Fibroblast of skin of left biceps (primary cell): ENCODE data around the gene CCDC106.

ENCODE experiments used
- DNase-seq, 2 experiments: peaks; one replicate each; pipeline ENCODE4 v3.0.0-alpha.2; 2013; ENCODE audit warnings: low read depth in 2 of 2

The CCDC106 gene

GRCh38 chr19:55647732-55648584 lies at the start of gene CCDC106:
Gene CCDC106, plus strand, starts transcription at chr19:55648212. Its CDS starts 835 bp downstream, at chr19:55649047.
- peak; percentile 49 to 54 for DNase-seq

- DNase-seq, result peak; percentile 89 to 92
These were observed 49.1 kb upstream of the CCDC106 start for GRCh38 chr19:55598719-55599467.

GRCh38 chr19:55599468-55599841 lies 48.6 kb upstream of the CCDC106 start, which contains the start of gene FIZ1:
Gene FIZ1, minus strand, starts transcription at chr19:55599517. Its CDS starts 1,652 bp downstream, at chr19:55597865.
- peak; percentile 98 for DNase-seq

GRCh38 chr19:55599842-55600661 lies 48.0 kb upstream of the CCDC106 start, which contains the start of gene ZNF524:
Gene ZNF524, plus strand, starts transcription at chr19:55600288. Its CDS starts 1,825 bp downstream, at chr19:55602113.
- peak; percentile 65 to 73 for DNase-seq

GRCh38 chr19:55600662-55601028 lies 47.4 kb upstream of the CCDC106 start:
- no peak for DNase-seq

GRCh38 chr19:55601084-55601483 lies 46.9 kb upstream of the CCDC106 start:
- DNase-seq, result no peak

- no peak for DNase-seq
These were observed 45.7 kb upstream of the CCDC106 start for GRCh38 chr19:55602104-55603001.

- DNase-seq, result no peak
These were observed 44.9 kb upstream of the CCDC106 start for GRCh38 chr19:55603115-55603514.

- DNase-seq, result no peak
These were observed 44.3 kb upstream of the CCDC106 start for GRCh38 chr19:55603581-55604292.

GRCh38 chr19:55605207-55605636 lies 42.8 kb upstream of the CCDC106 start:
- peak; percentile 95 to 96 for DNase-seq

- DNase-seq, result peak in 1 of 2 experiments; percentile 47
These were observed 42.2 kb upstream of the CCDC106 start, which contains the start of gene ZNF865 for GRCh38 chr19:55605637-55606470. Gene ZNF865, plus strand, starts transcription at chr19:55605647. Its CDS starts 7,972 bp downstream, at chr19:55613619.

GRCh38 chr19:55606471-55606787 lies 41.6 kb upstream of the CCDC106 start:
- DNase-seq, result no peak

- DNase-seq, result no peak
These were observed 41.2 kb upstream of the CCDC106 start for GRCh38 chr19:55606817-55607216.

GRCh38 chr19:55609326-55609725 lies 38.7 kb upstream of the CCDC106 start:
- DNase-seq, result no peak

GRCh38 chr19:55611300-55611982 lies 36.6 kb upstream of the CCDC106 start:
- DNase-seq, result no peak

GRCh38 chr19:55611983-55612645 lies 35.9 kb upstream of the CCDC106 start:
- DNase-seq, result no peak

- DNase-seq, result no peak
These were observed 34.6 kb upstream of the CCDC106 start for GRCh38 chr19:55613396-55613795.
